Measurements from ENCODE around the gene NUP50.

The NUP50 gene

GRCh38 chr22:45208993-45209838 is 45.5 kb downstream of the NUP50 start:
- peak; percentile 72 for DNase-seq (ENCODE audit: low spot score)

GRCh38 chr22:45210174-45210573 is 46.4 kb downstream of the NUP50 start:
- no peak for DNase-seq (ENCODE audit: low spot score)

DNA sequence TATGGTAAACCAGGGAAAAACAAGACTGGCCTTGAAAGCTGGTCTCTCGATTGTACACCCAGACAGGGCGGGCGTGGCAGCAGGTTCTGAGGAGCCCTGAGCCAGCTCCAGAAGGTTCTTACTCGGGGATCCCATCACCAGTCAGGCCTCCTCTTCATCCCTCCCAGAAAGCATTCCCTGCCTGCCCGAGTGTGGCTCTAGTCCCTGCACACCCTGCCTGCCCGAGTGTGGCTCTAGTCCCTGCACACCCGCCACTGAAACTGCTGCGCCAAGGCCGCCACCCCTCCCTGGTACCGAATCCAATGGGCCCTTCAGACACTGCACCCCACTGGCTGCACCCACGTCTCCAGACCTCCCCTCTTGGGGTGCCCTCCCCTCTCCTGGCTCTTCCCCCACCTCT is 46.9 kb downstream of the NUP50 start:
- no peak for DNase-seq (ENCODE audit: low spot score)

- DNase-seq (ENCODE audit: low spot score) = peak; percentile 66
These were observed 47.3 kb downstream of the NUP50 start for GRCh38 chr22:45210991-45211390.

DNA sequence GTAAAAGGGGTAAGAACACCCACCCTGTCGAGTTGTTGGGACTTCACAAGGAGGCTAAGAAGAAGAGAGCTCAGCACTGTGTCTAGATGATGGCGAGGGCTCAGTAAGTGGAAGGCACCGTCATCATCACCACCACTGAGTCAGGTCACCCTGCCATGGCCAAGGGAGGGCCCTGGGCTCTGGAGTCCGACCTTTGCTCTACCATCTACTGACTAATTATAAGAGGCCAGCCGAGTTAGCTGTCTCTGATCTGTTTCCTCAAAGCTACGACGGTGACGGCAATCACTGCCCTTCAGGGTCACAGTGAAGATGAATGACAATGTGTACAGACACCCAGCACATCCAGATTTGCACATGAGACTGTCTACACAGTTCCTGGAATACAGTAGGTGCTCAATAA is 47.7 kb downstream of the NUP50 start:
- DNase-seq (ENCODE audit: low spot score) = no peak

- peak; percentile 48 for DNase-seq (ENCODE audit: low spot score)
These were observed 48.1 kb downstream of the NUP50 start for GRCh38 chr22:45211848-45212247.

- peak; percentile 94 for DNase-seq (ENCODE audit: low spot score)
These were observed 48.6 kb downstream of the NUP50 start for GRCh38 chr22:45212306-45212709.

GRCh38 chr22:45212992-45213751 is 49.4 kb downstream of the NUP50 start:
- DNase-seq (ENCODE audit: low spot score) = peak; percentile 70

DNA sequence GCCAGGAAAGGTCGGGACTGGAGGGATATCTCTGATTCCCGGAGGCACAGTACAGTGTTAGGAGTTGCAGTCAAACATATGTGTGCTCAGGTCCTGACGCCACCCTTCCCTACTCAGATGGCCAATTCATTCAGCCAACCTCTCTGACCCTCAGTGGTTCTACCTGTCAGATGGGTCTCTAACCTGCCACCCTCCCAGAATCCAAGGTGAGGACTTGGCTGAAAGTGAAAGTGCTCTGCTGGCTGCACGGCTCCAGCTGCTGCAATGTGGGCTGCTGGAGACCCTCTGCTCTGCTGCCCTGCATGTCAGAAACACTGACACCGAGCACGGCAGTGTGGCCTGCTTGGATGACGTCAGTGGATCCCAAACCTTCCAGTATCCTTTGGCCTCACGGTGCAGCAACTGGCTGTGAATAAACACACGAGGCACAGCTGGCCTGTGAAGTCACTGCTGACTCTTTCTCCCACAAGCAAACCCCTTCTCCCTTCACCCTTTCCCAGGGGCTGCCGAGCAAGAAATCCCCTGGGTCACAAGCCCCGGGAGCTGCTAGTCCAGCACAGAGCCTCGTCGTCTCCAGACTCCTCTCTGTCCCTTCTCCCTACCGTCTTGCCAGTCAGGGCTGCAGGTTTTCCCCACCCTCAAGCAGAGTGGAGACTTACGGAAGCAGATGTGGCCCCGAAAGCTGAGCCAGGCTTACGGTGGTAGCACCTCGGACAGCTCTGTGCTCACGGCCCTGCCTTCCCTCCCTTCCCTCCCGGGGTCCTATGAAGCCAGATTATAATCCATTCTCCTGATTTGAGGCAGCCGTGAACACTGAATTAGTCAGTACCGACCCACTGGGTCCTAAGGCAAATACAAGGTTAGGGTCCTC is 52.6 kb downstream of the NUP50 start:
- no peak for DNase-seq (ENCODE audit: low spot score)

DNA sequence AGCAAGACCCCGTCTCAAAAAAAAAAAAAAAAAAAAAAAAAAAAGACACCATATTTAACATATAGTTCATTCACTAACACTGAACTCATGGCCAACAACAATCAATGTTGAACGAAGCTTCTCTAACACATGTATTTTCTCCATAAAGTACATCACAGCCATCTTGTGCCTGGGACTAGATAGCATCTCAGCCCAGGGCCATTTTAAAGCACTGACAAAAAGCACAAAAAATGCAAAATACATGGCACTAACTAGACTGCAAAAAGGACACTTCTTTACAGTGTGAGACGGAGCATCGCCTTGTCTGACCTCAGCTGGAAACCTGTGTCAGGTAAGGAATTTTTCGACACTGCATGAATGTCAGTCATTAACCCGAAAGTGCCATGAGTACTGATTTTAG is 53.6 kb downstream of the NUP50 start:
- DNase-seq (ENCODE audit: low spot score) = no peak

DNA sequence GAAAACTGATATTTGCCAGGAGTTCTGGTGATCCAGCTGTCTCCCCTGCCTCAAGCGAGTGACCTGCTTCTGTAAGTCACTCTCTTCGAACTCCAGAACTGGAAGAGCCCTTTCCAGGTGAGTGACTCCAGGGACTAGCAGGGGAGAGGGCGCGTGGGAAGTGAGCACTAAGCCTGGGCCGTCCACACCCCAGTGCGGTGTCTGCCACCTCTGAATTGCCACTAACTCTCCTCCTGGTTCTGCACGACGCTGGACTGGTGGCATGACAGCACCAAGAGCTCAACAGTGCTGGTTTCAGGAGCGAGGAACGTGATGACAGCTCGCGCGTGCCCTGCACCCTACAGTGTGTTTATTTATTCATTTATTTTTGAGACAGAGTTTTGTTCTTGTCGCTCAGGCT is 54.1 kb downstream of the NUP50 start:
- DNase-seq (ENCODE audit: low spot score) = no peak

- DNase-seq (ENCODE audit: low spot score) = no peak
These were observed 55.3 kb downstream of the NUP50 start for GRCh38 chr22:45218976-45219375.

DNA sequence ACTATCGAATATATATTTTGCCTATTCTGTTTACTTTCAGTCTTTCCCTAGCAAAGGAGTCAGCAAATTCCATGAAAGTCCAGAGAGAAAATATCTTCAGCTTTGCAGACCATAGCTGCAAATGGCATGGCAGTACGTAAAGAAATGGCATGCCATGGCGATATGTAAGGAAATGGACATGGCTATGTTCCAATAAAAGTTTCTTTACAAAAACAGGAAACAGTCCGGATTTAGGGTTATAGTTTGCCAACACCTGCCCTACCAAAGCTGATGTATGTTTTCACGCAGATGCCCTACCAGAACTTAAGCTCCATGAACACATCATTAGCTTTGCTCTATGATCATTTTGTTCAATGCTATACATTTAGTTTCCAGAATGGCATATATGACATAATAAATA is 57.5 kb downstream of the NUP50 start:
- no peak for DNase-seq (ENCODE audit: low spot score)

DNA sequence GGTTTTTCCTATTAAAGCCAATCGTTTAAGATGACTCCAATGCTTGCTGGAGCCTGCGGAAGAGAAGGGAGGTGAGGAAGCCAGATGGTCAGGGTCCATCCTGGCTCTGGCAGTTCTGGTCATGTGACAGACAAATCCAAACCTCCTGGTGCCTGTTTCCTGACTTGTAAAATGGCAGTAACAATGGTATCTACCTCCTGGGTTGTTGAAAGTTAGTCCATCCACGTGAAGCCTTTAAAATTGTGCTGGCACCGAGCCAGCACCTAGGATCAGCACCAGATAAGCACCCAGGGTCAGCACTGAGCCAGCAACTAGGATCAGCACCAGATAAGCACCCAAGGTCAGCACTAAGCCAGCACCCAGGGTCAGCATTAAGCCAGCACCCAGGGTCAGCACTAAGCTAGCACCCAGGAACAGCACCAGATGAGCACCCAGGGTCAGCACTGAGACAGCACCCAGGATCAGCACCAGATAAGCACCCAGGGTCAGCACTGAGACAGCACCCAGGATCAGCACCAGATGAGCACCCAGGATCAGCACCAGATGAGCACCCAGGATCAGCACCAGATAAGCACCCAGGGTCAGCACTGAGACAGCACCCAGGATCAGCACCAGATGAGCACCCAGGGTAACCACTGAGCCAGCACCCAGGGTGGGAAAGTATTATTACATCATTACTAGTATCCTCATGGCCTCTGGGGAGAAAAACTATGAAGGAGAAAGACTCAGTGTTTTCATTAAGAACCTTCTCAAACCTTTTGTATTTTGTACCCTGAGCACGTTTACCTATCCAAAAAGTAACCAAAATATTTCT is 59.8 kb downstream of the NUP50 start:
- no peak for DNase-seq (ENCODE audit: low spot score)

DNA sequence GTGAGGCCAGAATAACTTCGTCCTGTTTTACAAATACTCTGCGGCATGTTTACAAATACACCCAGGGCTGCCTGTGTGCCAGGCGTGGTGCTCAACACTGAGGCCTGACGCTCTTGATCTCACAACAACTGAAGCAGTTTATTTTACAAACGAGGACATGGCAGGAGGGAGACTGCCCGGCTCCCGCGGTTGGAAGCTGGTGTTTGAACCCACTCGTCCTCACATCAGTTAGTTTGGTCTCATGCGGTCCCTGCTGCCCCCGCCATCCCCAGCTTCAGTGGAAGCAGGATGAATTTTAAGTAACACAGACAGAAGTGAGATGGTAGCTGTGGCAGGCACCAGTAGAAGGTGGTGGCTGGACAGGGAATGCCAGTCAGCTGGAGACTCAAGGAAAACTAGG is 60.6 kb downstream of the NUP50 start:
- no peak for DNase-seq (ENCODE audit: low spot score)

DNA sequence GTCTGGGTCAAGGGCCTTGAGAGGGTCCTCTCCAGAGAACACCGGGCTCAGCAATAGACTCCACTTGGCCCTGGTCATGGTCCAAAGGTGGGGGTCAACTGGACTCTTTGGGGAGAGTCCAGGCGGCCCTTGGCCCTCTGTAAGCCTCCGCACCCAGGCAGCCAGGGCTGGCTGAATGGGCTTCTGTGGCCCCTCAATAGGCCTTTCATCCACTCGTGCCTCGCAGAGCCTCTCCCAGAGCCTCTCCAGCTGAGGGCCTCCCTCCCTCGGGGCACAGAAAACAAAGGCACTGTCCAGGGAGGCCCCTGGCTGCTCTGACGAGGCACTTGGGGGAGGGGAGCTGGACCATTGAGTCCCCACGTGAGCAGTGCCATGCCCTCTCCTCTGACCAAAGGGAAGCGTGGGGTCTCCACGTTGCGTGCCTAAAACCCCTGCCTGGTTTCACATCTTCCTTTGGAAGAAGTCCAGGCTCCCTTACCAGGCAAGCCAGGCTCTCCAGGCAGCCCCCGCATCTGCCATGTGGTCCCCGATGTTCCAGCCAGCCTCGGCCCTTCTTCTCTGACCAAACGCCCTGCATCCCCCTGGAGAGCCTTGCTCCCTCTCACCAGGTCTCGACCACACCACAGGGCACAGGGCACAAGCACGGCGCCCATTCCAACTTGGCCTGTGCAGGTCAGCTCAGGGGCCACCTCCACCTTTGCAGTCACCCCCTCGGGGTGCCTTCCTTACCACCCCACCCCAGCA is 61.4 kb downstream of the NUP50 start:
- no peak for DNase-seq (ENCODE audit: low spot score)

DNA sequence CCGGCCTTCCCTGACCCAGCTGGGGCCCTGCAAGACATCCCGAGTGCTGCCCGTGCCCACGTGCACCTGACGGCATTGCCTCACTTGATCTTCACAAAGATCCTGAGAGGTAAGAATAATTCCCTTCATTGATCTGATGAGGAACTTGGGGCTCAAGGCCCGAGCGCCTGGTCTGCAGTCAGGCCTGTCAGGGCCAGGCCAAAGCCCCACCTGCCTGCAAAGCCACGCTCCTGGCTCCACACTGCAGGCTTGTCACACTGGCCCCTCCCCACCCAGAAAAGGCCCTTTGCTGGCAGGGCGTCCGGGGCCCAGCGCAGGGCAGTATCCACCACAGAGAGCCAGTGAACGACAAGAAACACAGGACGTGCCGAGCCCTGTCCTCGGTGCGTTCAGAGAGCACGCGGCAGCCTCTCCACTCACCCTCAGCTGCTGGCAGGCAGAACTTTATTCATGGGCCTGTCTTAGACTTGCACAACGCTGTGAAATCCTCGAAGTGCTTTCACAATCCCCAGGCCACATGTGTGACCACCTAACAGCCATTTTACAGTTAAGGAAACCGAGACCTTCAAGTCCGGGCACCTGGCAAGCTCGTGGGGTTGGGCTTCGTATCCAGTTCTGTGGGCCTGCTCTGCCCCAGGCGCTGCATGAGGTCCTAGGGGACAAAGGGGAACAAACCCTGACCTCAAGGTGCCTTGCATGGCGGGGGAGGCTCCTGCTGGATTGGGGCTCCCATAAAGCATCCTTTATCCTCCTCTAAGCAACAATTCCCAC is 62.2 kb downstream of the NUP50 start:
- peak; percentile 70 for DNase-seq (ENCODE audit: low spot score)

- peak; percentile 66 for DNase-seq (ENCODE audit: low spot score)
These were observed 62.9 kb downstream of the NUP50 start for GRCh38 chr22:45226503-45227186.

DNA sequence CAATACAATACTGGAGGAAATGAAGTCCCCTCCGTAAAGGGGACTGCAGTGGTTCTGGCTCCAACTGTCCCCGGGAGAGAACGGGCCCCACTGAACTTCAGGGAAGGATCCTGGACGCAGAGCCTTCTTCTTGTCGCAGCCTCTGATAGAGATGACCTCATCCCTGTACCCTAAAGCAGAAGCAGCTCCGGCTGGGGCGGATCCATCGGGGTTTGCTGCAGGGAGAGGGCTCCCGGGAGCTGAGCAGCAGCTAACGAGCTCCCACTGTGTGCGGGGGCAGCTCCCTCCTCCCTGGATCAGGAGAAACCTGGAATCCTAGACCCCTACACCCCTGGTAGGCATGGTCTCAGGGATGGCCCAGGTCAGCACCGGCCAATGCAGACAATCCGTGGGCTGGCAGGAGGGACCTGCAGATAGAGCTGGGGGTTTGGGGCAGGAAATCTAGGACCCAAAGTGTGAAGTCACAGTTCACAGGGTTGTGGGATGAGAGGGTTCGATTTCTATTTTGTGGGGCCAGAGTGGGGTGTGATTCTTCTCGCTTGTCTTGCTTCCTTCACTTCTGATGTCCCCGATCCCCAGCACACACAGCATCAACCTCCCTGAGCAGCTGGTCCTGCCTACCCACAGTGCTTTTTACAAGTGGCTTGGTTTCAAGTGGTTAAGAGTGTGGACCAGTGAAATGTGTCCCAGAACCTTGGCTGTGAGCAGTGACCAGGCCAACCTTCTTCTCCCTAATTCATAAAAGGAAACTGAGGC is 64.1 kb downstream of the NUP50 start:
- no peak for DNase-seq (ENCODE audit: low spot score)

Measured in AG08395 (cell line).